GM04503 (cell line): ENCODE measurements around the gene P2RY8.
"Not testable (repeated sequence)": the region's sequence is repeated elsewhere in the genome, so short reads cannot be mapped to it uniquely, and the experiment has no call there.

Experiments used
- DNase-seq: peaks from one replicate; pipeline ENCODE4 v3.0.0-alpha.2; 2012; ENCODE audit warnings: low read depth

P2RY8 gene

DNA sequence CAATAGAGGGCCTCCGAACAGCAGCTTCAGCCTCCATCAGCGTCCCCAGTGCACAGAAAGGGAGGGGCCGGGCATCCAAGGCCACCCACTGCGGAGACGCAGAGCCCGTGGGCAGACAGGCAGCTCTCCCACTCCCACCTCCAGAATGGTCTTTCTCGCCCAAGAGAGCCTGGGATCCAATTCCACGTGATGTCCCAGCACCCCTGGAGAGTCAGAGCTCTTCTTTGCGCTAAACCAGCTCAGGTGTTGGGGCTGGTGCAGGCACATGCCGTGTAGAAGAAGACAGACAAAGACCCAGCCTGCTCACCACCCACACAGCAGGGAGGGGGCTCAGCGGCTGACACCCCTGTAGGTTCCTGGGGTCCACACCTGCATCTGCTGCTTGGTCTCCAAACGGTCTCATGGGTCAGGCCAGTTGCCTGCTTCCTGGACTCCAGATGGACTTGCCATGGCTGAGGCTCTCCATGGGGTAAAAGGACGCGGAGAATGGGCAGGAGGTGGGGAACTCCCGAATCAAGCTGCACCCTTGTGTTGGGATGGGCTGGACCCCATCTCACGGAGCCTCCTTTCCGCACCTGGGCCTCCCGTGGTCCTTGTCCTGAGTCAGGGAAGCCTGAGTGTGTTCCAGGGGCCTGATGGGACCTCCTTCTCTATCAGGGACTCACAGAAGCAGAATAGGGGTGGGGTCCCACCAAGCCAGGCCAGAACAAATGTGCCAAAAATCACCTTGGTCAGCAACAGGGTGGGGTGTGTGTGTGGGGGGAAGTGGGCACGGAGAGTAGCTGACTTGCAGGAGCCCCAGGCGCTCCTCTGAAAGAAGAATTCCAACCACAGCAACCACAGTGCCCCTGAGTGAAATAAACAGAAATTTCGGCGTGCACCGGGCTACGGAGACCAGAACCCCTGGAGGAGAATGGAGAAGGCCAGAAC, 72.7 kb downstream of the P2RY8 start:
- DNase-seq, result no peak

DNA sequence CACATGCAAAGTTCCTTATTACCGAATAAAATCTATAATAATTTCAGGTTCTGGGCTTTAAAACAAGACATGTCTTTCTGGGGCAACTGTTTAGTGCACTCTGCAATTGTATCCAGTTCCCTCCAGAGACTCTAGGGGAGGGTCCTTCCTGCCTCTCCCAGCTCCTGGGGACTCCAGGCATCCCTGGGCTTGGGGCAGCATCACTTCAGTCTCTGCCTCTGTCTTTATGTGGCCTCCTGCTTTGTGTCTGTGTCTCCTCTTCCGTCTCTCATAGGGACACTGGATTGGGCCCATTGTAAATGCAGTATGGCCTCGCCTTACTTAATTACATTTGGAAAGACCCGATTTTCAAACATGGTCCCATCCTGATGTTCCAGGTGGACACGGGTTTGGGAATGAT, 73.4 kb downstream of the P2RY8 start:
- no peak for DNase-seq

- DNase-seq, result no peak
Measured at GRCh38 chrX:1462596-1463251, 74.3 kb downstream of the P2RY8 start.

DNA sequence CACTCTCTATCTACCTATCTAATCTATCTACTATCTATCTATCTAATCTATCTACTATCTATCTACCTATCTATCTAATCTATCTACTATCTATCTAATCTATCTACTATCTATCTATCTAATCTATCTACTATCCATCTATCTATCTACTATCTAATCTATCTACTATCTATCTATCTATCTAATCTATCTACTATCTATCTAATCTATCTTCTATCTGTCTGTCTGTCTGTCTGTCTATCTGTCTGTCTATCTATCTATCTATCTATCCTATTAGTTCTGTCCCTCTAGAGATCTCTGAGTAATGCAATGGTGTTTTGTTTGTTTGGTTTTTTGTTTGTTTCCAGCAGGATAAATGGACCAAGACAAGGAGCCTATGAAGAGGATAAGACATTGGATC, 74.9 kb downstream of the P2RY8 start:
- DNase-seq, result no peak

GRCh38 chrX:1455948-1456280, 81.1 kb downstream of the P2RY8 start:
- DNase-seq, result no peak

DNA sequence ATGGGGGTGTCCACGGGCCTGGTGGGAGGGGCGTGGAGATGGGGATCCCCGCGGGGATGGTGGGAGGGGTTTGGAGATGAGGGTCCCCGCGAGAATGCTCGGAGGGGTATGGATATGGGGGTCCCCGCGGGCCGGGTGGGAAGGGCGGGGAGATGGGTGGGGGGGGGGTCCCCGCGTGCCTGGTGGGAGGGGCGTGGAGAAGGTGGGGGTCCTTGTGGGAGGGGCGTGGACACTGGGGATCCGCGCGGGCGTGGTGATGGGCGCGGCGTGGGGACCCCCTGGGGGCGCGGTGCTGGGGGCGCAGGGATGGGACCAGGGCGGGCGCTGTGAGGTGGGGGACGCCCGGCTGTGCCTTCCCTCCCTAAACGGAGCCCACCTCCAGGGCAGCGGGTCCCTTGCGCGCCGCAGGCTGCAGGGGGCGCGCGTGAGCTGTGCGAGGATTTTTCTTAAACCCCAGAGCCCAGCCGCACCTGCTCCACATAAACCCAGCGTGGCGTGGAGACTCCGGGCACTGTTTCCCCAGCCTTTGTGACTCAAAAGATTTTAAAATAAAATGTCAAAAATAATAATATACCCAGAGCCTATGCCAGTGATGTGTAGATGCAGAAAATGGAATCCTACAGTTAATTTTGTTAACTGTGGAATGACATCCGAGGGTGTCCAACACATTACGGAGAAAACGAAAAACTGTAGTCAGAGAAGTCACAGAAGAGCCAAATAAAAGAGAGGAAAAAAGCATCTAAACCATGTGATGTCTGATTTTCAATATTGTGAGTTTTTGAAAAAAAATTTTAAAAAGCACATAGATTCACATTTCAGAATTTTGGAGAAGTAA, 82.8 kb downstream of the P2RY8 start:
- DNase-seq, result no peak

- no peak for DNase-seq
Measured at GRCh38 chrX:1453395-1453783, 83.6 kb downstream of the P2RY8 start.

GRCh38 chrX:1452516-1453394, 84.2 kb downstream of the P2RY8 start, which contains the start of gene ASMTL:
ASMTL (minus strand) TSS chrX:1452909; CDS start chrX:1452840, 69 bp downstream.
- DNase-seq, result peak; percentile 82

- DNase-seq, result no peak
Measured at GRCh38 chrX:1451661-1452515, 85.1 kb downstream of the P2RY8 start.

- DNase-seq, result no peak
Measured at GRCh38 chrX:1451251-1451660, 85.7 kb downstream of the P2RY8 start.

- DNase-seq, result no peak
Measured at GRCh38 chrX:1450361-1451161, 86.4 kb downstream of the P2RY8 start.

- DNase-seq, result no peak
Measured at GRCh38 chrX:1449823-1450149, 87.2 kb downstream of the P2RY8 start.

GRCh38 chrX:1449036-1449822, 87.8 kb downstream of the P2RY8 start:
- no peak for DNase-seq

DNA sequence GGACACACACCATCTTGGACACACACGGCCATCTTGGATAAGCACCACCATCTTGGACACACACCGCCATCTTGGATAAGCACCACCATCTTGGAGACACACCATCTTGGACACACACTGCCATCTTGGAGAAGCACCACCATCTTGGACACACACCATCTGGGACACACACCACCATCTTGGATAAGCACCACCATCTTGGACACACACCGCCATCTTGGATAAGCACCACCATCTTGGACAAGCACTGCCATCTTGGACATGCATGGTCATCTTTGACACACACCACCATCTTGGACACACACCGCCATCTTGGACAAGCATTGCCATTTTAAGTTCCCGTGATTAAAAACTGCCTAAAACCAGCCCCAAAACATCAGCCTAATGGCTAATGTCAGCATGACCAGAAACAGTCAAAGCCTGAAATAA, 88.4 kb downstream of the P2RY8 start:
- DNase-seq, result not testable (repeated sequence)

- not testable (repeated sequence) for DNase-seq
Measured at GRCh38 chrX:1447969-1448572, 88.9 kb downstream of the P2RY8 start.

DNA sequence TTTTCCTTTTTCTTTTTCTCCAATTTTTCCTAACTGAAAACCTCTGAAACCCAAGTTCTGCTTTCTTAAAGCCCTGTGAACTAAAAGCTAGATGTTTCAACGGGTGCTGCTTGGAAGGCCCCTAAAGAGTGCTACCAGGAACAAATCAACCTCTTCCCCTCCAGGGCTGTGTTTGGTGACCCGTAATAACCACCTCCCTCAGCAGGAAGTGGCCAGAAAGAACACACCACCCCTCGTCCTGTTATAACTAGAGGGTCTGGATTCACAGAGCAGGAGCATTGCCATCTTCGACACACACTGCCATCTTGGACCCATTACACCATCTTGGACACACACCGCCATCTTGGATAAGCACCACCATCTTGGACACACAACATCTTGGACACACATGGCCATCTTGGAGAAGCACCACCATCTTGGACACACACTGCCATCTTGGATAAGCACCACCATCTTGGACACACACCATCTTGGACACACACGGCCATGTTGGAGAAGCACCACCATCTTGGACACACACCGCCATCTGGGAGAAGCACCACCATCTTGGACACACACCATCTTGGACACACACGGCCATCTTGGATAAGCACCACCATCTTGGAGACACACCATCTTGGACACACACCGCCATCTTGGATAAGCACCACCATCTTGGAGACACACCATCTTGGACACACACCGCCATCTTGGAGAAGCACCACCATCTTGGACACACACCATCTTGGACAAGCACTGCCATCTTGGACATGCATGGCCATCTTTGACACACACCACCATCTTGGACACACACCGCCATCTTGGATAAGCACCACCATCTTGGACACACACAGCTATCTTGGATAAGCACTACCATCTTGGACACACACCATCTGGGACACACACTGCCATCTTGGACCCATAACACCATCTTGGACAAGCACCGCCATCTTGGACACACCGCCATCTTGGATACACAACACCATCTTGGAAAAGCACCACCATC, 89.7 kb downstream of the P2RY8 start:
- DNase-seq, result not testable (repeated sequence)
